HEK293 (cell line): ENCODE results near the gene AGAP1.

Experiments
- CTCF ChIA-PET: fragments of 350-600 bp; formaldehyde crosslinking; extraction: SDS; loops from one replicate; lab custom pipeline; 2021; ENCODE audit warnings: antibody characterized with exemption; lab: Yijun Ruan, JAX
- POLR2A ChIA-PET: fragments of 300-600 bp; formaldehyde crosslinking; extraction: SDS; loops from one replicate; lab custom pipeline; 2020; ENCODE audit warnings: antibody characterized with exemption, inconsistent platforms; lab: Yijun Ruan, JAX
- H3K27ac ChIP-seq: fragments of 200-500 bp; sonication (Bioruptor generic); 2 replicates; pipeline ENCODE4 v1.5.1; 2014; ENCODE audit warnings: low read depth, low read length, control low read depth, inconsistent platforms; ENCODE audit errors: extremely low read depth
- H3K36me3 ChIP-seq, 2 experiments: fragments of 200-500 bp in 1 of 2; sonication (Bioruptor generic) in 1 of 2; 1 replicate in 1 of 2; 2 replicates in 1 of 2; pipeline ENCODE4 v1.5.1; 2014 to 2017; ENCODE audit warnings: inconsistent platforms in 2 of 2, low read length in 2 of 2; ENCODE audit not compliant: control insufficient read depth in 2 of 2, insufficient read depth in 1 of 2
- H3K4me1 ChIP-seq: fragments of 200-500 bp; sonication (Bioruptor generic); 2 replicates; pipeline ENCODE4 v1.5.1; 2014; ENCODE audit warnings: mild to moderate bottlenecking, low read length, inconsistent platforms; ENCODE audit not compliant: control insufficient read depth, insufficient read depth
- H3K4me3 ChIP-seq: 2 replicates; pipeline ENCODE4 v1.5.1; 2011; ENCODE audit warnings: low read depth, mild to moderate bottlenecking, control low read depth, low read length, moderate library complexity
- H3K9me3 ChIP-seq: fragments of 200-500 bp; sonication (Bioruptor generic); 2 replicates; pipeline ENCODE4 v1.5.1; 2014; ENCODE audit warnings: low read depth, low read length, inconsistent platforms; ENCODE audit not compliant: control insufficient read depth, insufficient read depth
- ELK4 ChIP-seq: IDR thresholded peaks from 2 replicates; pipeline ENCODE4 v1.6.1; 2011; ENCODE audit warnings: mild to moderate bottlenecking, low read depth, low read length, borderline replicate concordance
- HOXA7 ChIP-seq: sonication (generic); formaldehyde crosslinking; IDR thresholded peaks from 2 replicates; pipeline ENCODE4 v1.8.1; 2022; ENCODE audit warnings: missing genetic modification reagents, borderline replicate concordance
- KLF10 ChIP-seq: fragments of 450-650 bp; IDR thresholded peaks from 2 replicates; pipeline ENCODE4 v1.5.1; 2018; ENCODE audit warnings: missing biosample characterization, mild to moderate bottlenecking, missing genetic modification characterization
- PRDM6 ChIP-seq: fragments of 450-650 bp; formaldehyde crosslinking; IDR thresholded peaks from 2 replicates; pipeline ENCODE4 v1.5.1; 2017; ENCODE audit warnings: missing biosample characterization, missing genetic modification characterization
- ZBTB44 ChIP-seq: fragments of 450-650 bp; IDR thresholded peaks from 2 replicates; pipeline ENCODE4 v1.5.1; 2018; ENCODE audit warnings: missing biosample characterization, mild to moderate bottlenecking, missing genetic modification characterization
- ZIC2 ChIP-seq: fragments of 450-650 bp; formaldehyde crosslinking; IDR thresholded peaks from 2 replicates; pipeline ENCODE4 v1.5.1; 2016; ENCODE audit warnings: missing biosample characterization, missing genetic modification characterization
- ZNF10 ChIP-seq: fragments of 450-650 bp; formaldehyde crosslinking; IDR thresholded peaks from 2 replicates; pipeline ENCODE4 v1.5.1; 2017; ENCODE audit warnings: missing biosample characterization, missing genetic modification characterization
- ZNF174 ChIP-seq: fragments of 450-650 bp; formaldehyde crosslinking; IDR thresholded peaks from 2 replicates; pipeline ENCODE4 v1.5.0; 2017; ENCODE audit warnings: missing biosample characterization, mild to moderate bottlenecking, missing genetic modification characterization
- ZNF214 ChIP-seq: fragments of 450-650 bp; formaldehyde crosslinking; IDR thresholded peaks from 2 replicates; pipeline ENCODE4 v1.5.1; 2017; ENCODE audit warnings: missing biosample characterization, mild to moderate bottlenecking, missing genetic modification characterization, borderline replicate concordance
- ZNF248 ChIP-seq: fragments of 450-650 bp; formaldehyde crosslinking; IDR thresholded peaks from 2 replicates; pipeline ENCODE4 v1.5.1; 2017; ENCODE audit warnings: missing biosample characterization, missing genetic modification characterization
- ZNF302 ChIP-seq: fragments of 450-650 bp; formaldehyde crosslinking; IDR thresholded peaks from 2 replicates; pipeline ENCODE4 v1.5.1; 2016; ENCODE audit warnings: missing biosample characterization, missing genetic modification characterization, low read depth
- ZNF354C ChIP-seq: fragments of 450-650 bp; formaldehyde crosslinking; IDR thresholded peaks from 2 replicates; pipeline ENCODE4 v1.5.1; 2016; ENCODE audit warnings: missing biosample characterization, missing genetic modification characterization, low read depth, borderline replicate concordance
- ZNF37A ChIP-seq: fragments of 450-650 bp; IDR thresholded peaks from 2 replicates; pipeline ENCODE4 v1.5.1; 2018; ENCODE audit warnings: missing biosample characterization, missing genetic modification characterization
- ZNF394 ChIP-seq: fragments of 450-650 bp; formaldehyde crosslinking; IDR thresholded peaks from 2 replicates; pipeline ENCODE4 v1.5.1; 2016; ENCODE audit warnings: missing biosample characterization, missing genetic modification characterization, mild to moderate bottlenecking, moderate library complexity, borderline replicate concordance
- ZNF426 ChIP-seq: fragments of 450-650 bp; formaldehyde crosslinking; IDR thresholded peaks from 2 replicates; pipeline ENCODE4 v1.5.1; 2017; ENCODE audit warnings: missing biosample characterization, missing genetic modification characterization, mild to moderate bottlenecking, inconsistent platforms, moderate library complexity
- ZNF560 ChIP-seq: fragments of 450-650 bp; formaldehyde crosslinking; IDR thresholded peaks from 2 replicates; pipeline ENCODE4 v1.5.1; 2017; ENCODE audit warnings: missing biosample characterization, missing genetic modification characterization, borderline replicate concordance
- ZNF621 ChIP-seq: fragments of 450-650 bp; formaldehyde crosslinking; IDR thresholded peaks from 2 replicates; pipeline ENCODE4 v1.5.1; 2017; ENCODE audit warnings: missing biosample characterization, missing genetic modification characterization
- ZNF654 ChIP-seq: fragments of 450-650 bp; formaldehyde crosslinking; IDR thresholded peaks from 2 replicates; pipeline ENCODE4 v1.5.1; 2016; ENCODE audit warnings: low read depth, missing biosample characterization, missing genetic modification characterization
- ZNF76 ChIP-seq: fragments of 450-650 bp; formaldehyde crosslinking; IDR thresholded peaks from 2 replicates; pipeline ENCODE4; 2016; ENCODE audit warnings: low read depth, missing biosample characterization, missing genetic modification characterization, borderline replicate concordance
- ZNF843 ChIP-seq: fragments of 450-650 bp; formaldehyde crosslinking; IDR thresholded peaks from 2 replicates; pipeline ENCODE4 v1.5.1; 2016; ENCODE audit warnings: missing biosample characterization, missing genetic modification characterization
- ZSCAN30 ChIP-seq: fragments of 450-650 bp; IDR thresholded peaks from 2 replicates; pipeline ENCODE4 v1.5.1; 2018; ENCODE audit warnings: missing biosample characterization, mild to moderate bottlenecking, missing genetic modification characterization, moderate library complexity
- ZXDB ChIP-seq: fragments of 450-650 bp; formaldehyde crosslinking; IDR thresholded peaks from 2 replicates; pipeline ENCODE4 v1.5.1; 2016; ENCODE audit warnings: missing biosample characterization, missing genetic modification characterization
- TF ChIP-seq, protein P1 (sequence below): fragments of 450-650 bp; formaldehyde crosslinking; IDR thresholded peaks from 2 replicates; pipeline ENCODE4 v1.5.1; 2016; ENCODE audit warnings: missing biosample characterization, missing genetic modification characterization
- TF ChIP-seq, protein P2 (sequence below): fragments of 450-650 bp; formaldehyde crosslinking; IDR thresholded peaks from 2 replicates; pipeline ENCODE4 v1.5.1; 2016; ENCODE audit warnings: missing biosample characterization, missing genetic modification characterization
- TF ChIP-seq, protein P3 (sequence below): fragments of 450-650 bp; formaldehyde crosslinking; IDR thresholded peaks from 2 replicates; pipeline ENCODE4 v1.5.0; 2017; ENCODE audit warnings: missing biosample characterization, missing genetic modification characterization, borderline replicate concordance

The AGAP1 gene

DNA sequence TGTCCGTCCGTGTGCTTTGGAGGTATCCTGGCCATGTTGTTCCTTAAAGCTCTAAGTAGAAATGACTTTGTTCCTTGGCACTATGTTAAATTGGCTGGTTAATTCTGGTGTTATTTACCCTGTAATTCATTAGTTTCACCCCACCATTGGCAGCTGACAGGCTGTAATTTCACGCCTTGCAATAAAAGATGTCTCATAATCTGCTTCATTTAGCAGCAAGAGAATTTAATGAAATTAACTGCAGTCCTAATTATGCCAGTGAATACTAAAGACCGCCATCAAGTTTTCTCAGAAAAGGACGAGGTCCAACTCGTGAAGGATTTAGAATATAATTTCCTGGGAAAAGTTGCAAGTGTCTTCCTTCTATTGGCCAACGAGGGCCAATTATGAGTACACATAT lies 355.1 kb downstream of the AGAP1 start (continued):
- no peak for TF ChIP-seq ZNF621 (tag by site-specific recombination)
- no peak for TF ChIP-seq ZNF10 (tag by site-specific recombination)
- TF ChIP-seq ZNF174 (tag by site-specific recombination): no peak
- no peak for TF ChIP-seq ZNF426 (tag by site-specific recombination)
- TF ChIP-seq ZNF560: no peak

DNA sequence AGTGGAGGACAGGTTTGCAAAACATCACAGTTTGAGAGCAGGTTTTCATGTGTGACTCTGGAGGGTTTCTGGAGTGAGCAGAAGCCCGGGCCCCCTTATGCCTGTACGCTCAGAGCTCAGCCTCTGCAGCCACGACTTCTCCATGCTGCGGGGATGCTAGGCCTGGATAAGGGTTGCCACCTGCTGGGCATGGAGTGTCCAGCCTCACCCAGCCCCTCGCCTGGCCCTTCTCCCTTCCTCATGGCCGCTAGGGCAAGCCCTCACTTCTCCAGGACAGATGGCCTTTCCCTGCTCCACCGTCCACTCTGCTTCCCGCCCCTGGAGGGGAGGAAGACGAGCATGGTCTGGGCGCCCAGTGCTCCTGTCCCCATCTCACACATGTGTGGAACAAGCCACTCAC lies 355.6 kb downstream of the AGAP1 start:
- Histone ChIP-seq H3K27ac (no peak overlapping the region), H3K4me1 (no peaks in the 10 kb centered on the region), H3K9me3 (no peaks in the 10 kb centered on the region), H3K4me3 (no peak overlapping the region), H3K36me3 (no peaks in the 10 kb centered on the region)
- ChIA-PET POLR2A (no interaction called here), CTCF (no interaction called here)
- TF ChIP-seq KLF10: no peak
- no peak for TF ChIP-seq ZNF302 (tag by site-specific recombination)
- TF ChIP-seq, protein P1, sequence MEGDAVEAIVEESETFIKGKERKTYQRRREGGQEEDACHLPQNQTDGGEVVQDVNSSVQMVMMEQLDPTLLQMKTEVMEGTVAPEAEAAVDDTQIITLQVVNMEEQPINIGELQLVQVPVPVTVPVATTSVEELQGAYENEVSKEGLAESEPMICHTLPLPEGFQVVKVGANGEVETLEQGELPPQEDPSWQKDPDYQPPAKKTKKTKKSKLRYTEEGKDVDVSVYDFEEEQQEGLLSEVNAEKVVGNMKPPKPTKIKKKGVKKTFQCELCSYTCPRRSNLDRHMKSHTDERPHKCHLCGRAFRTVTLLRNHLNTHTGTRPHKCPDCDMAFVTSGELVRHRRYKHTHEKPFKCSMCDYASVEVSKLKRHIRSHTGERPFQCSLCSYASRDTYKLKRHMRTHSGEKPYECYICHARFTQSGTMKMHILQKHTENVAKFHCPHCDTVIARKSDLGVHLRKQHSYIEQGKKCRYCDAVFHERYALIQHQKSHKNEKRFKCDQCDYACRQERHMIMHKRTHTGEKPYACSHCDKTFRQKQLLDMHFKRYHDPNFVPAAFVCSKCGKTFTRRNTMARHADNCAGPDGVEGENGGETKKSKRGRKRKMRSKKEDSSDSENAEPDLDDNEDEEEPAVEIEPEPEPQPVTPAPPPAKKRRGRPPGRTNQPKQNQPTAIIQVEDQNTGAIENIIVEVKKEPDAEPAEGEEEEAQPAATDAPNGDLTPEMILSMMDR: 0 out of 2 replicates have a peak, but pooled peaks have one; percentile 16
- no peak for TF ChIP-seq ZIC2 (tag by site-specific recombination)
- no peak for TF ChIP-seq ZNF248 (tag by site-specific recombination)

- Histone ChIP-seq H3K4me1 (no peaks in the 10 kb centered on the region), H3K36me3 (no peaks in the 10 kb centered on the region), H3K27ac (no peak overlapping the region), H3K9me3 (no peaks in the 10 kb centered on the region), H3K4me3 (no peak overlapping the region)
- ChIA-PET CTCF (interaction anchor here (1.1 kb wide), 1 partner anchor 84 kb away, joined by 3 read pairs; no protein-coding TSS in a partner anchor), POLR2A (no interaction called here)
- no peak for TF ChIP-seq ZSCAN30 (tag by site-specific recombination)
- TF ChIP-seq ZNF843 (tag by site-specific recombination): no peak
- TF ChIP-seq ZBTB44 (tag by site-specific recombination): no peak
- TF ChIP-seq, protein P2, sequence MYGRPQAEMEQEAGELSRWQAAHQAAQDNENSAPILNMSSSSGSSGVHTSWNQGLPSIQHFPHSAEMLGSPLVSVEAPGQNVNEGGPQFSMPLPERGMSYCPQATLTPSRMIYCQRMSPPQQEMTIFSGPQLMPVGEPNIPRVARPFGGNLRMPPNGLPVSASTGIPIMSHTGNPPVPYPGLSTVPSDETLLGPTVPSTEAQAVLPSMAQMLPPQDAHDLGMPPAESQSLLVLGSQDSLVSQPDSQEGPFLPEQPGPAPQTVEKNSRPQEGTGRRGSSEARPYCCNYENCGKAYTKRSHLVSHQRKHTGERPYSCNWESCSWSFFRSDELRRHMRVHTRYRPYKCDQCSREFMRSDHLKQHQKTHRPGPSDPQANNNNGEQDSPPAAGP (tag by site-specific recombination): no peak
- no peak for TF ChIP-seq ZNF214 (tag by site-specific recombination)
- TF ChIP-seq ZNF654: no peak
- TF ChIP-seq ZNF354C (tag by site-specific recombination): no peak
- no peak for TF ChIP-seq ELK4
- TF ChIP-seq, protein P3, sequence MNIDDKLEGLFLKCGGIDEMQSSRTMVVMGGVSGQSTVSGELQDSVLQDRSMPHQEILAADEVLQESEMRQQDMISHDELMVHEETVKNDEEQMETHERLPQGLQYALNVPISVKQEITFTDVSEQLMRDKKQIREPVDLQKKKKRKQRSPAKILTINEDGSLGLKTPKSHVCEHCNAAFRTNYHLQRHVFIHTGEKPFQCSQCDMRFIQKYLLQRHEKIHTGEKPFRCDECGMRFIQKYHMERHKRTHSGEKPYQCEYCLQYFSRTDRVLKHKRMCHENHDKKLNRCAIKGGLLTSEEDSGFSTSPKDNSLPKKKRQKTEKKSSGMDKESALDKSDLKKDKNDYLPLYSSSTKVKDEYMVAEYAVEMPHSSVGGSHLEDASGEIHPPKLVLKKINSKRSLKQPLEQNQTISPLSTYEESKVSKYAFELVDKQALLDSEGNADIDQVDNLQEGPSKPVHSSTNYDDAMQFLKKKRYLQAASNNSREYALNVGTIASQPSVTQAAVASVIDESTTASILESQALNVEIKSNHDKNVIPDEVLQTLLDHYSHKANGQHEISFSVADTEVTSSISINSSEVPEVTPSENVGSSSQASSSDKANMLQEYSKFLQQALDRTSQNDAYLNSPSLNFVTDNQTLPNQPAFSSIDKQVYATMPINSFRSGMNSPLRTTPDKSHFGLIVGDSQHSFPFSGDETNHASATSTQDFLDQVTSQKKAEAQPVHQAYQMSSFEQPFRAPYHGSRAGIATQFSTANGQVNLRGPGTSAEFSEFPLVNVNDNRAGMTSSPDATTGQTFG (tag by site-specific recombination): no peak
- TF ChIP-seq PRDM6 (tag by site-specific recombination): no peak
- no peak for TF ChIP-seq ZNF394 (tag by site-specific recombination)
- TF ChIP-seq ZNF76: no peak
- no peak for TF ChIP-seq ZXDB
- no peak for TF ChIP-seq HOXA7 (CRISPR knock-in tag)
- TF ChIP-seq ZNF37A (tag by site-specific recombination): no peak
These were observed 356.4 kb downstream of the AGAP1 start for GRCh38 chr2:235850289-235850688.
